HepG2 (cell line): Measurements from ENCODE around the gene ELL. TPM values are rescaled to one million over a fixed set of nuclear protein-coding genes. Genes with fewer than 3 reads are reported as not detected.

Source experiments
- DPF2 ChIP-seq: sonication (generic); formaldehyde crosslinking; IDR thresholded peaks from 2 replicates; pipeline ENCODE4 v1.4.0; 2020; ENCODE audit warnings: mild to moderate bottlenecking, low read depth, missing genetic modification reagents, borderline replicate concordance
- FLYWCH1 ChIP-seq: sonication (generic); formaldehyde crosslinking; IDR thresholded peaks from 2 replicates; pipeline ENCODE4 v1.8.1; 2023; ENCODE audit warnings: mild to moderate bottlenecking, missing genetic modification reagents
- GPBP1L1 ChIP-seq: sonication (generic); formaldehyde crosslinking; IDR thresholded peaks from 2 replicates; pipeline ENCODE4 v1.5.0; 2020; ENCODE audit warnings: mild to moderate bottlenecking, missing genetic modification reagents
- HDAC2 ChIP-seq: sonication (generic); formaldehyde crosslinking; IDR thresholded peaks from 2 replicates; pipeline ENCODE4 v1.4.0; 2020; ENCODE audit warnings: missing genetic modification reagents
- HOXA5 ChIP-seq: sonication (generic); formaldehyde crosslinking; IDR thresholded peaks from 2 replicates; pipeline ENCODE4 v1.4.0; 2020; ENCODE audit warnings: missing genetic modification reagents
- KLF6 ChIP-seq: IDR thresholded peaks from 2 replicates; pipeline ENCODE4 v1.8.0; 2016; ENCODE audit warnings: missing biosample characterization, missing genetic modification reagents
- MLX ChIP-seq: IDR thresholded peaks from 2 replicates; pipeline ENCODE4 v1.6.1; 2016
- SOX13 ChIP-seq, 3 experiments: fragments of 450-650 bp in 1 of 3; sonication (generic) in 1 of 3; formaldehyde crosslinking in 1 of 3; IDR thresholded peaks in 2 of 3; conservative IDR thresholded peaks in 1 of 3; 2 replicates each; pipeline versions ENCODE4 v1.5.0 to v1.6.1; 2016 to 2020; ENCODE audit warnings: antibody characterized with exemption in 1 of 3, mild to moderate bottlenecking in 1 of 3, missing compliant biosample characterization in 1 of 3, missing genetic modification reagents in 1 of 3, moderate library complexity in 1 of 3
- SPEN ChIP-seq: sonication (generic); formaldehyde crosslinking; IDR thresholded peaks from 2 replicates; pipeline ENCODE4 v1.5.1; 2020; ENCODE audit warnings: low read depth, mild to moderate bottlenecking, missing genetic modification reagents
- ZBTB7B ChIP-seq: sonication (generic); formaldehyde crosslinking; IDR thresholded peaks from 2 replicates; pipeline ENCODE4 v1.4.0; 2020; ENCODE audit warnings: missing genetic modification reagents
- ZNF143 ChIP-seq: sonication (generic); formaldehyde crosslinking; IDR thresholded peaks from 2 replicates; pipeline ENCODE4 v1.4.0; 2020; ENCODE audit warnings: missing genetic modification reagents
- ZNF253 ChIP-seq: sonication (generic); formaldehyde crosslinking; IDR thresholded peaks from 2 replicates; pipeline ENCODE4 v1.8.0; 2022; ENCODE audit warnings: mild to moderate bottlenecking, missing genetic modification reagents, borderline replicate concordance
- ZNF354B ChIP-seq: sonication (generic); formaldehyde crosslinking; IDR thresholded peaks from 2 replicates; pipeline ENCODE4 v1.8.0; 2022; ENCODE audit warnings: mild to moderate bottlenecking, missing genetic modification reagents
- ZNF432 ChIP-seq: sonication (generic); formaldehyde crosslinking; IDR thresholded peaks from 2 replicates; pipeline ENCODE4 v1.5.0; 2020; ENCODE audit warnings: missing genetic modification reagents, mild to moderate bottlenecking, borderline replicate concordance
- ZNF562 ChIP-seq: sonication (generic); formaldehyde crosslinking; IDR thresholded peaks from 2 replicates; pipeline ENCODE4 v1.8.0; 2022; ENCODE audit warnings: missing genetic modification reagents, borderline replicate concordance
- ZNF619 ChIP-seq: sonication (generic); formaldehyde crosslinking; IDR thresholded peaks from 2 replicates; pipeline ENCODE4 v1.4.0; 2020; ENCODE audit warnings: mild to moderate bottlenecking, missing genetic modification reagents
- ZNF691 ChIP-seq: sonication (generic); formaldehyde crosslinking; IDR thresholded peaks from 2 replicates; pipeline ENCODE4 v1.4.0; 2020; ENCODE audit warnings: missing genetic modification reagents, low read depth, mild to moderate bottlenecking, borderline replicate concordance
- ZNF816 ChIP-seq: sonication (generic); formaldehyde crosslinking; IDR thresholded peaks from 2 replicates; pipeline ENCODE4 v1.8.0; 2022; ENCODE audit warnings: missing genetic modification reagents, mild to moderate bottlenecking, borderline replicate concordance
- polyA plus RNA-seq, 8 experiments: library from polyadenylated mRNA; depleted of rRNA in 3 of 8; stranded (reverse) in 7 of 8; unstranded in 1 of 8; fragments of >200 nt; fragmentation: Illumina TruSeq in 4 of 8; extraction: Trizol in 4 of 8; gene quantifications; 2 replicates each; pipeline versions ENCODE4 v1.2.1 to v1.2.3, GENCODE V29; 2011 to 2016; ENCODE audit warnings: low read depth in 4 of 8, missing spikeins in 1 of 8, mixed read lengths in 1 of 8; ENCODE audit not compliant: insufficient read depth in 1 of 8
- total RNA-seq, 5 experiments: library from RNA; depleted of rRNA; stranded (reverse); fragments of >200 nt; fragmentation: Illumina TruSeq; extraction: Trizol; gene quantifications; 2 replicates each; pipeline ENCODE4 v1.2.3, GENCODE V29; 2016; ENCODE audit warnings: low read depth in 1 of 5
- TF ChIP-seq, protein P1 (sequence below): IDR thresholded peaks from 2 replicates; pipeline ENCODE4 v1.4.0; 2020; ENCODE audit warnings: mild to moderate bottlenecking, missing genetic modification reagents
- TF ChIP-seq, protein P2 (sequence below): sonication (generic); formaldehyde crosslinking; IDR thresholded peaks from 2 replicates; pipeline ENCODE4 v1.8.0; 2022; ENCODE audit warnings: mild to moderate bottlenecking, missing genetic modification reagents; ENCODE audit not compliant: insufficient replicate concordance

ELL gene
- total and polyA plus RNA-seq, 2 of the 13 experiments (the other 11 are each of a cell fraction or from before 2014, with no cell fraction given) = 3.7 to 5.4 TPM

GRCh38 chr19:18478545-18479311 is 43.1 kb downstream of the ELL start (continued):
- peak; percentile 81 for TF ChIP-seq HOXA5 (CRISPR knock-in tag)
- TF ChIP-seq SOX13 (IDR thresholded peaks at IDR 0.05) = no peak
- peak in 1 of 2 experiments; percentile 75; a peak in 2 of 4 replicates for TF ChIP-seq SOX13 (CRISPR knock-in tag; conservative IDR thresholded peaks at IDR 0.05 in 1 of 2, IDR thresholded peaks at IDR 0.05 in 1 of 2)
- TF ChIP-seq ZNF354B = 0 out of 2 replicates have a peak, but pooled peaks have one; percentile 17
- TF ChIP-seq ZNF619 = no peak
- no peak for TF ChIP-seq GPBP1L1 (CRISPR knock-in tag)
- peak; percentile 87 for TF ChIP-seq SPEN
- TF ChIP-seq ZNF143 (CRISPR knock-in tag) = peak; percentile 49; the same call in 1 of the 2 replicates
- TF ChIP-seq ZNF562 (CRISPR knock-in tag) = no peak
- peak; percentile 65; the same call in 1 of the 2 replicates for TF ChIP-seq DPF2 (CRISPR knock-in tag)
- no peak for TF ChIP-seq ZNF432
- TF ChIP-seq ZNF816 (CRISPR knock-in tag) = peak; percentile 52; the same call in 1 of the 2 replicates
- TF ChIP-seq, protein P1, sequence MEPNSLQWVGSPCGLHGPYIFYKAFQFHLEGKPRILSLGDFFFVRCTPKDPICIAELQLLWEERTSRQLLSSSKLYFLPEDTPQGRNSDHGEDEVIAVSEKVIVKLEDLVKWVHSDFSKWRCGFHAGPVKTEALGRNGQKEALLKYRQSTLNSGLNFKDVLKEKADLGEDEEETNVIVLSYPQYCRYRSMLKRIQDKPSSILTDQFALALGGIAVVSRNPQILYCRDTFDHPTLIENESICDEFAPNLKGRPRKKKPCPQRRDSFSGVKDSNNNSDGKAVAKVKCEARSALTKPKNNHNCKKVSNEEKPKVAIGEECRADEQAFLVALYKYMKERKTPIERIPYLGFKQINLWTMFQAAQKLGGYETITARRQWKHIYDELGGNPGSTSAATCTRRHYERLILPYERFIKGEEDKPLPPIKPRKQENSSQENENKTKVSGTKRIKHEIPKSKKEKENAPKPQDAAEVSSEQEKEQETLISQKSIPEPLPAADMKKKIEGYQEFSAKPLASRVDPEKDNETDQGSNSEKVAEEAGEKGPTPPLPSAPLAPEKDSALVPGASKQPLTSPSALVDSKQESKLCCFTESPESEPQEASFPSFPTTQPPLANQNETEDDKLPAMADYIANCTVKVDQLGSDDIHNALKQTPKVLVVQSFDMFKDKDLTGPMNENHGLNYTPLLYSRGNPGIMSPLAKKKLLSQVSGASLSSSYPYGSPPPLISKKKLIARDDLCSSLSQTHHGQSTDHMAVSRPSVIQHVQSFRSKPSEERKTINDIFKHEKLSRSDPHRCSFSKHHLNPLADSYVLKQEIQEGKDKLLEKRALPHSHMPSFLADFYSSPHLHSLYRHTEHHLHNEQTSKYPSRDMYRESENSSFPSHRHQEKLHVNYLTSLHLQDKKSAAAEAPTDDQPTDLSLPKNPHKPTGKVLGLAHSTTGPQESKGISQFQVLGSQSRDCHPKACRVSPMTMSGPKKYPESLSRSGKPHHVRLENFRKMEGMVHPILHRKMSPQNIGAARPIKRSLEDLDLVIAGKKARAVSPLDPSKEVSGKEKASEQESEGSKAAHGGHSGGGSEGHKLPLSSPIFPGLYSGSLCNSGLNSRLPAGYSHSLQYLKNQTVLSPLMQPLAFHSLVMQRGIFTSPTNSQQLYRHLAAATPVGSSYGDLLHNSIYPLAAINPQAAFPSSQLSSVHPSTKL (CRISPR knock-in tag) = peak; percentile 92
- TF ChIP-seq, protein P2, sequence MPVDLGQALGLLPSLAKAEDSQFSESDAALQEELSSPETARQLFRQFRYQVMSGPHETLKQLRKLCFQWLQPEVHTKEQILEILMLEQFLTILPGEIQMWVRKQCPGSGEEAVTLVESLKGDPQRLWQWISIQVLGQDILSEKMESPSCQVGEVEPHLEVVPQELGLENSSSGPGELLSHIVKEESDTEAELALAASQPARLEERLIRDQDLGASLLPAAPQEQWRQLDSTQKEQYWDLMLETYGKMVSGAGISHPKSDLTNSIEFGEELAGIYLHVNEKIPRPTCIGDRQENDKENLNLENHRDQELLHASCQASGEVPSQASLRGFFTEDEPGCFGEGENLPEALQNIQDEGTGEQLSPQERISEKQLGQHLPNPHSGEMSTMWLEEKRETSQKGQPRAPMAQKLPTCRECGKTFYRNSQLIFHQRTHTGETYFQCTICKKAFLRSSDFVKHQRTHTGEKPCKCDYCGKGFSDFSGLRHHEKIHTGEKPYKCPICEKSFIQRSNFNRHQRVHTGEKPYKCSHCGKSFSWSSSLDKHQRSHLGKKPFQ (CRISPR knock-in tag) = peak; percentile 69
- TF ChIP-seq KLF6 = peak; percentile 93
- no peak for TF ChIP-seq FLYWCH1 (CRISPR knock-in tag)
- TF ChIP-seq ZBTB7B = peak; percentile 62; the same call in 1 of the 2 replicates
- peak; percentile 61; the same call in 1 of the 2 replicates for TF ChIP-seq ZNF253
- peak; percentile 94 for TF ChIP-seq HDAC2 (CRISPR knock-in tag)
- TF ChIP-seq MLX = peak; percentile 96
- peak; percentile 64; the same call in 1 of the 2 replicates for TF ChIP-seq ZNF691 (CRISPR knock-in tag)
